ENCODE results near the gene CACNA2D4. TPM values are rescaled to one million over a fixed set of nuclear protein-coding genes. Genes with fewer than 3 reads are reported as not detected.
"Not testable (repeated sequence)": the region's sequence is repeated elsewhere in the genome, so short reads cannot be mapped to it uniquely, and the experiment has no call there.

Gene CACNA2D4
- total RNA-seq, 1 experiment from 2014 or later = 1.7 TPM

- TF ChIP-seq CTCF (IDR thresholded peaks at IDR 0.05 in 2 of 3, conservative IDR thresholded peaks at IDR 0.05 in 1 of 3; ENCODE audit: borderline replicate concordance in 1 of 3, insufficient read depth in 1 of 3, low read depth in 2 of 3, low read length in 2 of 3) (no peak), CBX3 (IDR thresholded peaks at IDR 0.05; ENCODE audit: low read depth) (no peak), SIN3A (IDR thresholded peaks at IDR 0.05; ENCODE audit: low read depth) (no peak), YY1 (IDR thresholded peaks at IDR 0.05; ENCODE audit: extremely low read depth, insufficient replicate concordance, low read depth, low read length) (no peak)
Measured at GRCh38 chr12:1819050-1819449, 99.4 kb downstream of the CACNA2D4 start (continued).

GRCh38 chr12:1817928-1818327 is 100.5 kb downstream of the CACNA2D4 start:
- H3K27me3 ChIP-seq (ENCODE audit: insufficient read depth, low read length); H3K4me3 ChIP-seq (replicated peaks in 1 of 2; ENCODE audit: low read depth in 1 of 2, low read length in 2 of 2); H4K20me1 ChIP-seq (ENCODE audit: insufficient read depth); H3K9me3 ChIP-seq (ENCODE audit: control insufficient read depth in 1 of 2, insufficient read depth in 1 of 2, low read depth in 1 of 2, low read length in 2 of 2); H3K9me2 ChIP-seq (ENCODE audit: insufficient read depth); H3K79me2 ChIP-seq (ENCODE audit: insufficient read depth, low read length); H2AFZ ChIP-seq (ENCODE audit: low read depth, low read length, poor library complexity, severe bottlenecking); H3K4me1 ChIP-seq (ENCODE audit: control insufficient read depth in 1 of 2, insufficient read depth in 2 of 2, low read length in 2 of 2); H3K4me2 ChIP-seq (ENCODE audit: low read length); intact Hi-C loops (cut with micrococcal nuclease); CTCF ChIA-PET; BruUV-seq (replicated peaks); POLR2A ChIA-PET; ATAC-seq; H3K36me3 ChIP-seq (ENCODE audit: control insufficient read depth in 1 of 2, insufficient read depth in 2 of 2, low read length in 2 of 2); RAD21 ChIA-PET (ENCODE audit: low non-redundant PET in 1 of 2, low total read pairs in 2 of 2, uncharacterized antibody in 2 of 2, unreplicated experiment in 2 of 2); DNase-seq (ENCODE audit: low read depth, low spot score); H3K9ac ChIP-seq (ENCODE audit: low read length); H3K27ac ChIP-seq (ENCODE audit: low read depth, low read length): not testable (repeated sequence)

GRCh38 chr12:1816730-1817348 is 101.6 kb downstream of the CACNA2D4 start:
- Histone ChIP-seq H3K4me1 (ENCODE audit: control insufficient read depth in 1 of 2, insufficient read depth in 2 of 2, low read length in 2 of 2) (no peaks in the 10 kb centered on the region), H3K4me3 (replicated peaks in 1 of 2; ENCODE audit: low read depth in 1 of 2, low read length in 2 of 2) (no peak overlapping the region), H3K9ac (ENCODE audit: low read length) (no peak overlapping the region), H3K27ac (ENCODE audit: low read depth, low read length) (no peak overlapping the region), H3K27me3 (ENCODE audit: insufficient read depth, low read length) (peaks cover 6% of the 10 kb centered on the region; the same call in 1 of the 2 replicates), H4K20me1 (ENCODE audit: insufficient read depth) (no peaks in the 10 kb centered on the region), H3K79me2 (ENCODE audit: insufficient read depth, low read length) (no peaks in the 10 kb centered on the region), H3K36me3 (ENCODE audit: control insufficient read depth in 1 of 2, insufficient read depth in 2 of 2, low read length in 2 of 2) (no peaks in the 10 kb centered on the region), H3K9me2 (ENCODE audit: insufficient read depth) (no peaks in the 10 kb centered on the region), H2AFZ (ENCODE audit: low read depth, low read length, poor library complexity, severe bottlenecking) (no peak overlapping the region), H3K9me3 (ENCODE audit: control insufficient read depth in 1 of 2, insufficient read depth in 1 of 2, low read depth in 1 of 2, low read length in 2 of 2) (no peaks in the 10 kb centered on the region), H3K4me2 (ENCODE audit: low read length) (no peak overlapping the region)
- POLR2A ChIA-PET = no interaction called here
- DNase-seq (ENCODE audit: low read depth, low spot score) (no peak), ATAC-seq (no peak)
- CTCF ChIA-PET = no interaction called here
- no TSS peak for BruUV-seq (replicated peaks)
- RAD21 ChIA-PET (ENCODE audit: low non-redundant PET in 1 of 2, low total read pairs in 2 of 2, uncharacterized antibody in 2 of 2, unreplicated experiment in 2 of 2) = no interaction called here
- intact Hi-C loops (cut with micrococcal nuclease) = no loop called here
- no peak for TF ChIP-seq REST (IDR thresholded peaks at IDR 0.05; ENCODE audit: low read depth)
- no peak for TF ChIP-seq CEBPB (IDR thresholded peaks at IDR 0.05; ENCODE audit: low read depth)
- no peak for TF ChIP-seq CTCF (IDR thresholded peaks at IDR 0.05 in 2 of 3, conservative IDR thresholded peaks at IDR 0.05 in 1 of 3; ENCODE audit: borderline replicate concordance in 1 of 3, insufficient read depth in 1 of 3, low read depth in 2 of 3, low read length in 2 of 3)
- TF ChIP-seq SIN3A (IDR thresholded peaks at IDR 0.05; ENCODE audit: low read depth) = no peak
